ENCODE data around the gene ARHGAP15.

ARHGAP15 gene

GRCh38 chr2:143354050-143354750 is 225.0 kb downstream of the ARHGAP15 start:
- ATAC-seq (ENCODE audit: low read depth) (no peak), DNase-seq (ENCODE audit: low spot score in 2 of 2) (no peak)
- Mint-ChIP-seq H3K27me3 (no peaks in the 10 kb centered on the region), H3K9me3 (no peaks in the 10 kb centered on the region), H3K27ac (peak overlapping the region; percentile 38), H3K4me1 (peaks cover 4% of the 10 kb centered on the region), H3K4me3 (no peak overlapping the region), H3K36me3 (peaks cover 4% of the 10 kb centered on the region)

- ATAC-seq (ENCODE audit: low read depth), result no peak
- H3K9me3 Mint-ChIP-seq, result no peaks in the 10 kb centered on the region
Observed at GRCh38 chr2:143355870-143356269, 226.7 kb downstream of the ARHGAP15 start.

GRCh38 chr2:143356336-143356735 is 227.1 kb downstream of the ARHGAP15 start:
- Mint-ChIP-seq H3K27me3 (no peaks in the 10 kb centered on the region), H3K4me3 (no peak overlapping the region), H3K27ac (no peak overlapping the region), H3K9me3 (no peaks in the 10 kb centered on the region), H3K36me3 (peaks cover 10% of the 10 kb centered on the region), H3K4me1 (peaks cover 4% of the 10 kb centered on the region)
- no peak for DNase-seq (ENCODE audit: low spot score in 2 of 2)
- no peak for ATAC-seq (ENCODE audit: low read depth)

More at GRCh38 chr2:143355870-143356269, 226.7 kb downstream of the ARHGAP15 start:
- Mint-ChIP-seq H3K4me3 (no peak overlapping the region), H3K27me3 (no peaks in the 10 kb centered on the region), H3K27ac (no peak overlapping the region), H3K36me3 (peaks cover 10% of the 10 kb centered on the region), H3K4me1 (peaks cover 4% of the 10 kb centered on the region)
- no peak for DNase-seq (ENCODE audit: low spot score in 2 of 2)

- no peak for ATAC-seq (ENCODE audit: low read depth)
- Mint-ChIP-seq H3K9me3 (no peaks in the 10 kb centered on the region), H3K27me3 (no peaks in the 10 kb centered on the region), H3K4me1 (peaks cover 5% of the 10 kb centered on the region), H3K4me3 (no peak overlapping the region), H3K27ac (no peak overlapping the region), H3K36me3 (peaks cover 10% of the 10 kb centered on the region)
- DNase-seq (ENCODE audit: low spot score in 2 of 2), result no peak
Observed at GRCh38 chr2:143356736-143357446, 227.7 kb downstream of the ARHGAP15 start.

GRCh38 chr2:143357966-143358365 is 228.7 kb downstream of the ARHGAP15 start:
- no peaks in the 10 kb centered on the region for H3K27me3 Mint-ChIP-seq
- ATAC-seq (ENCODE audit: low read depth) (no peak), DNase-seq (ENCODE audit: low spot score in 2 of 2) (no peak)
- H3K36me3 Mint-ChIP-seq, result peaks cover 17% of the 10 kb centered on the region
- H3K4me1 Mint-ChIP-seq, result peaks cover 9% of the 10 kb centered on the region
- no peak overlapping the region for H3K4me3 Mint-ChIP-seq
- no peaks in the 10 kb centered on the region for H3K9me3 Mint-ChIP-seq
- no peak overlapping the region for H3K27ac Mint-ChIP-seq

- H3K9me3 Mint-ChIP-seq, result no peaks in the 10 kb centered on the region
- peaks cover 8% of the 10 kb centered on the region for H3K4me1 Mint-ChIP-seq
- H3K27ac Mint-ChIP-seq, result no peak overlapping the region
- H3K36me3 Mint-ChIP-seq, result peaks cover 21% of the 10 kb centered on the region
- H3K4me3 Mint-ChIP-seq, result no peak overlapping the region
- H3K27me3 Mint-ChIP-seq, result no peaks in the 10 kb centered on the region
- no peak for DNase-seq (ENCODE audit: low spot score in 2 of 2)
- no peak for ATAC-seq (ENCODE audit: low read depth)
Observed at GRCh38 chr2:143361346-143361745, 232.1 kb downstream of the ARHGAP15 start.

GRCh38 chr2:143371616-143372015 is 242.4 kb downstream of the ARHGAP15 start:
- no peak overlapping the region for H3K27ac Mint-ChIP-seq
- peaks cover 21% of the 10 kb centered on the region for H3K36me3 Mint-ChIP-seq
- no peak overlapping the region for H3K4me3 Mint-ChIP-seq
- ATAC-seq (ENCODE audit: low read depth), result no peak
- peaks cover 14% of the 10 kb centered on the region for H3K4me1 Mint-ChIP-seq
- no peak for DNase-seq (ENCODE audit: low spot score in 2 of 2)
- no peaks in the 10 kb centered on the region for H3K27me3 Mint-ChIP-seq
- no peaks in the 10 kb centered on the region for H3K9me3 Mint-ChIP-seq

- no peak overlapping the region for H3K4me3 Mint-ChIP-seq
- H3K4me1 Mint-ChIP-seq, result peaks cover 7% of the 10 kb centered on the region
- no peaks in the 10 kb centered on the region for H3K27me3 Mint-ChIP-seq
- peak overlapping the region; percentile 67 for H3K27ac Mint-ChIP-seq
- DNase-seq (ENCODE audit: low spot score in 2 of 2) (no peak), ATAC-seq (ENCODE audit: low read depth) (no peak)
- no peaks in the 10 kb centered on the region for H3K9me3 Mint-ChIP-seq
- H3K36me3 Mint-ChIP-seq, result peaks cover 14% of the 10 kb centered on the region
Observed at GRCh38 chr2:143375384-143375880, 246.2 kb downstream of the ARHGAP15 start.

GRCh38 chr2:143378996-143379395 is 249.8 kb downstream of the ARHGAP15 start:
- no peak for ATAC-seq (ENCODE audit: low read depth)
- no peaks in the 10 kb centered on the region for H3K9me3 Mint-ChIP-seq
- DNase-seq (ENCODE audit: low spot score in 2 of 2), result no peak
- H3K4me1 Mint-ChIP-seq, result peaks cover 5% of the 10 kb centered on the region
- peaks cover 15% of the 10 kb centered on the region for H3K36me3 Mint-ChIP-seq
- no peaks in the 10 kb centered on the region for H3K27me3 Mint-ChIP-seq
- H3K27ac Mint-ChIP-seq, result no peak overlapping the region
- no peak overlapping the region for H3K4me3 Mint-ChIP-seq

- Mint-ChIP-seq H3K4me1 (peaks cover 5% of the 10 kb centered on the region), H3K27me3 (no peaks in the 10 kb centered on the region), H3K9me3 (no peaks in the 10 kb centered on the region), H3K4me3 (no peak overlapping the region), H3K27ac (no peak overlapping the region), H3K36me3 (peaks cover 16% of the 10 kb centered on the region)
- no peak for DNase-seq (ENCODE audit: low spot score in 2 of 2)
- ATAC-seq (ENCODE audit: low read depth), result no peak
Observed at GRCh38 chr2:143379955-143380354, 250.7 kb downstream of the ARHGAP15 start.

GRCh38 chr2:143382573-143382972 is 253.4 kb downstream of the ARHGAP15 start:
- Mint-ChIP-seq H3K4me3 (no peak overlapping the region), H3K9me3 (no peaks in the 10 kb centered on the region), H3K27me3 (no peaks in the 10 kb centered on the region), H3K27ac (no peak overlapping the region), H3K4me1 (peaks cover 5% of the 10 kb centered on the region), H3K36me3 (peaks cover 14% of the 10 kb centered on the region)
- no peak for ATAC-seq (ENCODE audit: low read depth)
- no peak for DNase-seq (ENCODE audit: low spot score in 2 of 2)

- no peak overlapping the region for H3K4me3 Mint-ChIP-seq
- peaks cover 7% of the 10 kb centered on the region for H3K4me1 Mint-ChIP-seq
- H3K27ac Mint-ChIP-seq, result no peak overlapping the region
- H3K27me3 Mint-ChIP-seq, result no peaks in the 10 kb centered on the region
- ATAC-seq (ENCODE audit: low read depth), result no peak
- H3K9me3 Mint-ChIP-seq, result no peaks in the 10 kb centered on the region
- H3K36me3 Mint-ChIP-seq, result peaks cover 16% of the 10 kb centered on the region
- no peak for DNase-seq (ENCODE audit: low spot score in 2 of 2)
Observed at GRCh38 chr2:143383016-143383415, 253.8 kb downstream of the ARHGAP15 start.

GRCh38 chr2:143384111-143384510 is 254.9 kb downstream of the ARHGAP15 start:
- H3K27ac Mint-ChIP-seq, result no peak overlapping the region
- no peak for ATAC-seq (ENCODE audit: low read depth)
- peaks cover 7% of the 10 kb centered on the region for H3K4me1 Mint-ChIP-seq
- H3K9me3 Mint-ChIP-seq, result no peaks in the 10 kb centered on the region
- H3K4me3 Mint-ChIP-seq, result no peak overlapping the region
- H3K36me3 Mint-ChIP-seq, result peaks cover 17% of the 10 kb centered on the region
- no peaks in the 10 kb centered on the region for H3K27me3 Mint-ChIP-seq
- DNase-seq (ENCODE audit: low spot score in 2 of 2), result no peak

GRCh38 chr2:143390171-143390570 is 261.0 kb downstream of the ARHGAP15 start:
- H3K27ac Mint-ChIP-seq, result peak overlapping the region; percentile 35
- H3K4me3 Mint-ChIP-seq, result no peak overlapping the region
- H3K36me3 Mint-ChIP-seq, result peaks cover 21% of the 10 kb centered on the region
- no peaks in the 10 kb centered on the region for H3K27me3 Mint-ChIP-seq
- no peak for ATAC-seq (ENCODE audit: low read depth)
- H3K4me1 Mint-ChIP-seq, result peaks cover 10% of the 10 kb centered on the region
- no peaks in the 10 kb centered on the region for H3K9me3 Mint-ChIP-seq
- DNase-seq (ENCODE audit: low spot score in 2 of 2), result no peak
